Ishikawa (cell line): ENCODE results near the gene NOTCH3.

Experiments
- CEBPB ChIP-seq: IDR thresholded peaks from 2 replicates; pipeline ENCODE4 v1.6.1; 2012
- CREB1 ChIP-seq: IDR thresholded peaks from 2 replicates; pipeline ENCODE4 v1.6.1; 2012; ENCODE audit warnings: low read depth
- EGR1 ChIP-seq: IDR thresholded peaks from 2 replicates; pipeline ENCODE4 v1.6.1; 2012
- EP300 ChIP-seq: IDR thresholded peaks from 2 replicates; pipeline ENCODE4 v1.6.1; 2012; ENCODE audit warnings: borderline replicate concordance
- FOXM1 ChIP-seq: IDR thresholded peaks from 2 replicates; pipeline ENCODE4 v1.6.1; 2012; ENCODE audit warnings: low read depth, borderline replicate concordance
- NFIC ChIP-seq: IDR thresholded peaks from 2 replicates; pipeline ENCODE4 v1.6.1; 2012
- RAD21 ChIP-seq: IDR thresholded peaks from 2 replicates; pipeline ENCODE4 v1.6.1; 2012; ENCODE audit warnings: low read depth
- TAF1 ChIP-seq: IDR thresholded peaks from 2 replicates; pipeline ENCODE4 v1.6.1; 2012; ENCODE audit warnings: low read depth, mild to moderate bottlenecking
- TCF12 ChIP-seq: IDR thresholded peaks from 2 replicates; pipeline ENCODE4 v1.6.1; 2012; ENCODE audit warnings: low read depth
- TEAD4 ChIP-seq: IDR thresholded peaks from 2 replicates; pipeline ENCODE4 v1.6.1; 2012
- YY1 ChIP-seq: IDR thresholded peaks from 2 replicates; pipeline ENCODE4 v1.6.1; 2012; ENCODE audit warnings: low read depth
- ZBTB7A ChIP-seq: IDR thresholded peaks from 2 replicates; pipeline ENCODE4 v1.6.1; 2012; ENCODE audit warnings: low read depth
- TF ChIP-seq, protein P1 (sequence below): IDR thresholded peaks from 2 replicates; pipeline ENCODE4 v1.6.1; 2012; ENCODE audit warnings: low read depth, mild to moderate bottlenecking
- TF ChIP-seq, protein P2 (sequence below): IDR thresholded peaks from 2 replicates; pipeline ENCODE4 v1.6.1; 2012
- TF ChIP-seq, protein P3 (sequence below): IDR thresholded peaks from 2 replicates; pipeline ENCODE4 v1.6.1; 2012

Gene NOTCH3

GRCh38 chr19:15122331-15123030 is 78.3 kb downstream of the NOTCH3 start:
- TF ChIP-seq CEBPB (no peak), ZBTB7A (no peak), CREB1 (no peak), TEAD4 (no peak), TAF1 (no peak), NFIC (no peak), EP300 (no peak), FOXM1 (no peak), EGR1 (no peak), RAD21 (no peak)
- TF ChIP-seq, protein P1, sequence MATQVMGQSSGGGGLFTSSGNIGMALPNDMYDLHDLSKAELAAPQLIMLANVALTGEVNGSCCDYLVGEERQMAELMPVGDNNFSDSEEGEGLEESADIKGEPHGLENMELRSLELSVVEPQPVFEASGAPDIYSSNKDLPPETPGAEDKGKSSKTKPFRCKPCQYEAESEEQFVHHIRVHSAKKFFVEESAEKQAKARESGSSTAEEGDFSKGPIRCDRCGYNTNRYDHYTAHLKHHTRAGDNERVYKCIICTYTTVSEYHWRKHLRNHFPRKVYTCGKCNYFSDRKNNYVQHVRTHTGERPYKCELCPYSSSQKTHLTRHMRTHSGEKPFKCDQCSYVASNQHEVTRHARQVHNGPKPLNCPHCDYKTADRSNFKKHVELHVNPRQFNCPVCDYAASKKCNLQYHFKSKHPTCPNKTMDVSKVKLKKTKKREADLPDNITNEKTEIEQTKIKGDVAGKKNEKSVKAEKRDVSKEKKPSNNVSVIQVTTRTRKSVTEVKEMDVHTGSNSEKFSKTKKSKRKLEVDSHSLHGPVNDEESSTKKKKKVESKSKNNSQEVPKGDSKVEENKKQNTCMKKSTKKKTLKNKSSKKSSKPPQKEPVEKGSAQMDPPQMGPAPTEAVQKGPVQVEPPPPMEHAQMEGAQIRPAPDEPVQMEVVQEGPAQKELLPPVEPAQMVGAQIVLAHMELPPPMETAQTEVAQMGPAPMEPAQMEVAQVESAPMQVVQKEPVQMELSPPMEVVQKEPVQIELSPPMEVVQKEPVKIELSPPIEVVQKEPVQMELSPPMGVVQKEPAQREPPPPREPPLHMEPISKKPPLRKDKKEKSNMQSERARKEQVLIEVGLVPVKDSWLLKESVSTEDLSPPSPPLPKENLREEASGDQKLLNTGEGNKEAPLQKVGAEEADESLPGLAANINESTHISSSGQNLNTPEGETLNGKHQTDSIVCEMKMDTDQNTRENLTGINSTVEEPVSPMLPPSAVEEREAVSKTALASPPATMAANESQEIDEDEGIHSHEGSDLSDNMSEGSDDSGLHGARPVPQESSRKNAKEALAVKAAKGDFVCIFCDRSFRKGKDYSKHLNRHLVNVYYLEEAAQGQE: no peak
- TF ChIP-seq, protein P2, sequence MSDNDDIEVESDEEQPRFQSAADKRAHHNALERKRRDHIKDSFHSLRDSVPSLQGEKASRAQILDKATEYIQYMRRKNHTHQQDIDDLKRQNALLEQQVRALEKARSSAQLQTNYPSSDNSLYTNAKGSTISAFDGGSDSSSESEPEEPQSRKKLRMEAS: no peak
- TF ChIP-seq, protein P3, sequence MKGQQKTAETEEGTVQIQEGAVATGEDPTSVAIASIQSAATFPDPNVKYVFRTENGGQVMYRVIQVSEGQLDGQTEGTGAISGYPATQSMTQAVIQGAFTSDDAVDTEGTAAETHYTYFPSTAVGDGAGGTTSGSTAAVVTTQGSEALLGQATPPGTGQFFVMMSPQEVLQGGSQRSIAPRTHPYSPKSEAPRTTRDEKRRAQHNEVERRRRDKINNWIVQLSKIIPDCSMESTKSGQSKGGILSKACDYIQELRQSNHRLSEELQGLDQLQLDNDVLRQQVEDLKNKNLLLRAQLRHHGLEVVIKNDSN: no peak

- TF ChIP-seq, protein P2: no peak
- TF ChIP-seq YY1 (no peak), TEAD4 (no peak), EP300 (no peak), TCF12 (no peak), EGR1 (no peak), FOXM1 (no peak), NFIC (no peak), ZBTB7A (no peak), CREB1 (no peak), TAF1 (no peak), CEBPB (no peak), RAD21 (no peak)
- TF ChIP-seq, protein P1: no peak
- TF ChIP-seq, protein P3: no peak
Observed at GRCh38 chr19:15120135-15121026, 80.4 kb downstream of the NOTCH3 start.

DNA sequence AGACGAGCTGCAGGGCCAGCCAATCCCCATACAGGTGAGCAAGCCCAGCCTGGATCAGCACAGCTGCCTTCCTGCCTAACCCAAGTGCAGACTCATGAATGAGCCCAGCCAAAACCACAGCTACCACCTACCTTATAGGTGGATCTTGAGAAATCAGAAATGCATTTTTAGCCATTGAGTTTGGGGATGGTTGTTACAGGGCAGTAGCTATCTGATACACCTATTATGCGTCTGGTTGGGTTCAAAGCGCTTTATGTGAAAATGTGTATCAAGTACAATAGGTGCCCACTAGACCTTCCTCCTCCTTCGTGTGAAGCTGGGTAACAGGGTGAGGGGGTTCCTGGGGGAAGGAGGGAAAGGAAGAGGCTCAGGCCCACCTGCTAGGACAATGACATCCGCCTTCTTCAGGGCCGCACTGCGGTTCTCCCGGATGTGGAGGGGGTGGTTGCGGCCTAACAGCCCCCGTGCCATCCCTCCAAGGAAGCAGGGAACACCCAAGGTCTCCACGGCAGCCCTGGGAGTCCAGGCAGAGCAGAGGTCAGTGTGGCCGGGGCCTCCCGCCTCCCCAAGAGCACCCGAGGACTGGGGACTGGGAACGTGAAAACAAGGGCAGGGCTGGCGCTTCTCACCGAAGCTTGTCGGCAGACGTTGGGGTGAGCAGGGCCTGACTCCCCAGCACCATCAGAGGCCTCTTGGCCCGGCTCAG is 81.9 kb downstream of the NOTCH3 start:
- TF ChIP-seq EGR1 (no peak), TAF1 (no peak), YY1 (no peak), FOXM1 (no peak), TCF12 (no peak), RAD21 (no peak), CREB1 (no peak), CEBPB (no peak), TEAD4 (no peak), NFIC (no peak), ZBTB7A (no peak), EP300 (no peak)
- TF ChIP-seq, protein P2: no peak
- TF ChIP-seq, protein P1: no peak
